NT2/D1 (cell line): ENCODE measurements around the gene KLRC4.

Experiments used
- SUZ12 ChIP-seq: IDR thresholded peaks from 2 replicates; pipeline ENCODE4 v1.6.1; 2011; ENCODE audit not compliant: insufficient read length, insufficient read depth; ENCODE audit errors: extremely low read depth
- YY1 ChIP-seq: IDR thresholded peaks from 2 replicates; pipeline ENCODE4 v1.6.1; 2011; ENCODE audit not compliant: insufficient read length, insufficient read depth

DNA sequence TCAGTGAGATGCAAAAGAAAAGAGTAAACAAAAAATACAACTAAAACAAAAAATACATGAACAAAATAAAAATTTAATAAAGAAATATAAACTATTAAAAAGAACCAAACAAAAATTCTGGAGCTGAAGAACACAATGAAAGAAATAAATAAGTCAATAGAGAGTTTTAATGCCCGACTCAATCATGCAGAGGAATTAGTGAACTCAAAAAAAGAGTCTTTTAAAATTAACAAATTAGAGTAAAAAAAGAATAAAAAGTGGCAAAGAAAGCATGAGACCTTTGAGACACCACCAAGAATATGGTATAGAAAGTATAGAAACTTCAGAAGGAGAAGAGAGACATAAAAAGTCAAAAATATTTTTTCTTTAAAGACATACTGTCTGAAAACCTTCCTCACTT, 46.2 kb upstream of the KLRC4 start:
- TF ChIP-seq YY1 (no peak), SUZ12 (no peak)
